ENCODE data around the gene PIGC.
"Not testable (repeated sequence)": the region's sequence is repeated elsewhere in the genome, so short reads cannot be mapped to it uniquely, and the experiment has no call there.

GRCh38 chr1:172437183-172437582 lies 6.7 kb downstream of the PIGC start:
- TF ChIP-seq CTCF, POLR2A (IDR thresholded peaks at IDR 0.05): not testable (repeated sequence)
